Stimulated activated CD4-positive, alpha-beta T cell treated with anti-CD3 and anti-CD28 coated beads, Interleukin-1b, Interleukin-23, amount 100 ng/mL, for 48 hours (primary cell): ENCODE data around the gene SLC16A8.
"Not testable (repeated sequence)": the region's sequence is repeated elsewhere in the genome, so short reads cannot be mapped to it uniquely, and the experiment has no call there.

Source experiments
- DNase-seq: peaks from one replicate; pipeline ENCODE4 v3.0.0-alpha.2; 2020

The SLC16A8 gene

GRCh38 chr22:38083931-38084631 lies at the start of gene SLC16A8:
SLC16A8 (minus strand) TSS chr22:38084184; CDS start chr22:38082873, 1,311 bp downstream.
- no peak for DNase-seq

- DNase-seq: no peak
Measured at GRCh38 chr22:38133331-38133730, 49.3 kb upstream of the SLC16A8 start.

- no peak for DNase-seq
Measured at GRCh38 chr22:38132794-38133193, 48.8 kb upstream of the SLC16A8 start.

GRCh38 chr22:38132136-38132535 lies 48.2 kb upstream of the SLC16A8 start:
- no peak for DNase-seq

- DNase-seq: no peak
Measured at GRCh38 chr22:38131399-38131798, 47.4 kb upstream of the SLC16A8 start.

- DNase-seq: no peak
Measured at GRCh38 chr22:38129856-38130255, 45.9 kb upstream of the SLC16A8 start.

- DNase-seq: no peak
Measured at GRCh38 chr22:38129021-38129420, 45.0 kb upstream of the SLC16A8 start.

- DNase-seq: no peak
Measured at GRCh38 chr22:38127869-38128268, 43.9 kb upstream of the SLC16A8 start.

- no peak for DNase-seq
Measured at GRCh38 chr22:38126928-38127668, 43.1 kb upstream of the SLC16A8 start.

GRCh38 chr22:38125751-38126201 lies 41.8 kb upstream of the SLC16A8 start:
- DNase-seq: no peak

- DNase-seq: no peak
Measured at GRCh38 chr22:38125038-38125610, 41.1 kb upstream of the SLC16A8 start.

- no peak for DNase-seq
Measured at GRCh38 chr22:38124236-38124974, 40.4 kb upstream of the SLC16A8 start.

- no peak for DNase-seq
Measured at GRCh38 chr22:38122616-38123015, 38.6 kb upstream of the SLC16A8 start.

- no peak for DNase-seq
Measured at GRCh38 chr22:38120359-38121110, 36.6 kb upstream of the SLC16A8 start.

GRCh38 chr22:38118747-38119146 lies 34.8 kb upstream of the SLC16A8 start:
- not testable (repeated sequence) for DNase-seq

GRCh38 chr22:38118182-38118581 lies 34.2 kb upstream of the SLC16A8 start:
- DNase-seq: no peak

GRCh38 chr22:38117556-38117955 lies 33.6 kb upstream of the SLC16A8 start:
- DNase-seq: not testable (repeated sequence)

- DNase-seq: no peak
Measured at GRCh38 chr22:38115423-38116205, 31.6 kb upstream of the SLC16A8 start.

GRCh38 chr22:38114484-38115398 lies 30.8 kb upstream of the SLC16A8 start:
- peak; percentile 72 for DNase-seq

- DNase-seq: no peak
Measured at GRCh38 chr22:38112381-38112780, 28.4 kb upstream of the SLC16A8 start.
